GM23338 (cell line): ENCODE data around the gene MAP3K10.

Experiments used
- CTCF ChIP-seq, 2 experiments: fragments of 200-600 bp in 1 of 2; sonication (generic) in 1 of 2; conservative IDR thresholded peaks; 2 replicates each; pipeline versions ENCODE4 v1.5.1 to v1.6.1; 2016 to 2017; ENCODE audit warnings: antibody characterized with exemption in 2 of 2, low read depth in 2 of 2, mild to moderate bottlenecking in 2 of 2, moderate library complexity in 1 of 2
- JUNB ChIP-seq: IDR thresholded peaks from one replicate; pipeline ENCODE4 v1.6.1; 2016; ENCODE audit warnings: antibody characterized with exemption; ENCODE audit not compliant: unreplicated experiment
- NANOG ChIP-seq: IDR thresholded peaks from 2 replicates; pipeline ENCODE4 v1.6.1; 2016; ENCODE audit warnings: antibody characterized with exemption, borderline replicate concordance
- ZNF114 ChIP-seq: fragments of 250-450 bp; sonication (Bioruptor Pico); IDR thresholded peaks from 2 replicates; pipeline ENCODE4 v1.5.0; 2020; ENCODE audit warnings: mild to moderate bottlenecking, moderate library complexity

DNA sequence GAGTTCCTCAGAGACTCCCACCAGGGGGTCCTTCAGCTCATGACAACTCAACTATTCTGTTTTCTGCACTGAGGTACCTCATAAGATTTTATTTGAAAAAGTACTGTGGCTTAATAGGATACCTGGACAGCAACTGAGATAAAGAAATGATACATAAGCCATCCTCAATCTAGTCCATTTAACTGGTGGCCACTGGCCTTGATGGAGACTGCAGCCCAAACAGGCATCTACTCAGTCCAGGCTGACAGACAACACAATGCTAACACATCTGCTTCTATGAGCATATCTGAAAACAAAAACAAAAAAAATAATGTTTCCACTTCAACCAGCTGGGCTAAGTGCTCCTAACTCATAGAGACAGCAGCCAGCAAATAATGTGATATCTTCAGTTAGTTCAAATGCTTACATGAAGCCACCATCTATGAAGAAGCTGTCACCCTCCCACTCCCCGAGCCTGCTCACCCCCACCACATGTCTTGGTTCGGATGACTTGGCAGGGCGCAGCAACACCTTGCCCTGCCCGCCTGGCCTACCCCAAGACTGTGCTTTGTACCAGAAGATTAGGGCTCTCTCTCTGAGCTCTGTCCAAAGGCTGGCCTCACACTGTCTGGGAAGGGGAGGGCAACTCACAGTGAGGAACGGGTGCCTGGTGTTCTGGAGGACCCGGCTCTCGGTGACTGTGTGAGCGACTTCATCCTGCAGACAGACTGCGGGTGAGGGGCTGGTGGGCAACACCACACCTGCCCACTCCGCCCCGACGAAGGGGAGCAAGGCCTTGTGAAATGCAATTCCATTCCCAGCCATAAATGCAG, 48.4 kb downstream of the MAP3K10 start:
- no peak for TF ChIP-seq JUNB
- no peak for TF ChIP-seq CTCF (conservative IDR thresholded peaks at IDR 0.05; ENCODE audit: low read depth in 2 of 2)
- no peak for TF ChIP-seq ZNF114 (CRISPR knock-in tag)
- no peak for TF ChIP-seq NANOG
